Osteocyte (in vitro differentiated cells): Measurements from ENCODE around the gene ARL10. TPM values are rescaled to one million over a fixed set of nuclear protein-coding genes. Genes with fewer than 3 reads are reported as not detected.

Experiments used
- DNase-seq: peaks from one replicate; pipeline ENCODE4 v3.0.0; 2021; ENCODE audit warnings: mixed read lengths; ENCODE audit not compliant: unreplicated experiment; ENCODE audit errors: extremely low spot score
- H3K27ac Mint-ChIP-seq: one replicate; pipeline ENCODE4 v1.8.0; 2021; ENCODE audit warnings: mild to moderate bottlenecking, mixed read lengths; ENCODE audit not compliant: unreplicated experiment
- H3K27me3 Mint-ChIP-seq: one replicate; pipeline ENCODE4 v1.8.0; 2021; ENCODE audit warnings: mixed read lengths; ENCODE audit not compliant: unreplicated experiment
- H3K36me3 Mint-ChIP-seq: one replicate; pipeline ENCODE4 v1.8.0; 2021; ENCODE audit warnings: mixed read lengths; ENCODE audit not compliant: unreplicated experiment
- H3K4me1 Mint-ChIP-seq: one replicate; pipeline ENCODE4 v1.8.0; 2021; ENCODE audit warnings: mixed read lengths; ENCODE audit not compliant: unreplicated experiment
- H3K4me3 Mint-ChIP-seq: one replicate; pipeline ENCODE4 v1.8.0; 2021; ENCODE audit warnings: mild to moderate bottlenecking, moderate library complexity, mixed read lengths; ENCODE audit not compliant: unreplicated experiment
- H3K9me3 Mint-ChIP-seq: one replicate; pipeline ENCODE4 v1.8.0; 2021; ENCODE audit warnings: mixed read lengths; ENCODE audit not compliant: unreplicated experiment
- total RNA-seq: library from RNA; stranded (reverse); gene quantifications from 2 replicates; pipeline ENCODE4 v1.2.1, GENCODE V29; 2021
- TF ChIP-seq, protein P1 (sequence below): fragments of 200-600 bp; sonication (generic); IDR thresholded peaks from 2 replicates; pipeline ENCODE4 v1.5.0; 2021; ENCODE audit warnings: antibody characterized with exemption, mild to moderate bottlenecking, moderate library complexity

Gene ARL10
- total RNA-seq, 1 donor from 2014 or later, result 25.9 TPM

DNA sequence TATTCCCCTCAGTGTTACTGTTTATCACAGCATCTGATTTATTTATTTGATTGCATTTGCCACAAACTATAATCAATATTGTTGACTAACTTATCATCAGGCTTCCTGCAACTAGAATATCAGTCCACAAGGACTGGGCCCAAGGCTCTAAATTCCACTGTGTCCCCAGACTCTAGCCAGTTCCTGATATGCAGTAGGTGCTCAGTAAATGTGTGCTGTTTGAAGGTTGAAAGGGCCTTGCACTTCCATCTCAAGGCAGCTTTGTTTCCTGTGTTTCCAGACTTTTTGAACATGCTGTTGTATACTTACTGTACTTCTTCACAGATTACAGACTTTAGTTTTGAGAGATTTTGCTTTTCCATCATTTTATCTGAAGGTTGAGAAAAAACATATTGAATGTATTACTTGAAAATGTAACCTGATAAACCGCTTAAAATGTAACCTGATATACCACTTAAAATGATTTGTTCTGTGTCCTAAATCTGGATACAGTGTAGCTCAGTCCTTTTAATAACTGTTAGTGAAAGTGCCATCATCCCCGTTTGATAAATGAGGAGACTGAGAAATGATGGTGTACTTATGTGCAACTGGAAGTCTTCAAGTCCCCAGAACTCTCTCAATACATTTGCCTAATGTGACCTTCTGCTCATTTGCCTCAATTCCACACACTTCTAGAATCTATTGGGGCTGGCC lies 22.4 kb upstream of the ARL10 start:
- TF ChIP-seq, protein P1, sequence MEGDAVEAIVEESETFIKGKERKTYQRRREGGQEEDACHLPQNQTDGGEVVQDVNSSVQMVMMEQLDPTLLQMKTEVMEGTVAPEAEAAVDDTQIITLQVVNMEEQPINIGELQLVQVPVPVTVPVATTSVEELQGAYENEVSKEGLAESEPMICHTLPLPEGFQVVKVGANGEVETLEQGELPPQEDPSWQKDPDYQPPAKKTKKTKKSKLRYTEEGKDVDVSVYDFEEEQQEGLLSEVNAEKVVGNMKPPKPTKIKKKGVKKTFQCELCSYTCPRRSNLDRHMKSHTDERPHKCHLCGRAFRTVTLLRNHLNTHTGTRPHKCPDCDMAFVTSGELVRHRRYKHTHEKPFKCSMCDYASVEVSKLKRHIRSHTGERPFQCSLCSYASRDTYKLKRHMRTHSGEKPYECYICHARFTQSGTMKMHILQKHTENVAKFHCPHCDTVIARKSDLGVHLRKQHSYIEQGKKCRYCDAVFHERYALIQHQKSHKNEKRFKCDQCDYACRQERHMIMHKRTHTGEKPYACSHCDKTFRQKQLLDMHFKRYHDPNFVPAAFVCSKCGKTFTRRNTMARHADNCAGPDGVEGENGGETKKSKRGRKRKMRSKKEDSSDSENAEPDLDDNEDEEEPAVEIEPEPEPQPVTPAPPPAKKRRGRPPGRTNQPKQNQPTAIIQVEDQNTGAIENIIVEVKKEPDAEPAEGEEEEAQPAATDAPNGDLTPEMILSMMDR, result no peak
- peaks cover 40% of the 10 kb centered on the region for H3K36me3 Mint-ChIP-seq
- H3K27me3 Mint-ChIP-seq, result no peaks in the 10 kb centered on the region
- no peak for DNase-seq
- H3K9me3 Mint-ChIP-seq, result no peaks in the 10 kb centered on the region
- no peak overlapping the region for H3K4me3 Mint-ChIP-seq
- no peaks in the 10 kb centered on the region for H3K4me1 Mint-ChIP-seq
- H3K27ac Mint-ChIP-seq, result no peak overlapping the region

DNA sequence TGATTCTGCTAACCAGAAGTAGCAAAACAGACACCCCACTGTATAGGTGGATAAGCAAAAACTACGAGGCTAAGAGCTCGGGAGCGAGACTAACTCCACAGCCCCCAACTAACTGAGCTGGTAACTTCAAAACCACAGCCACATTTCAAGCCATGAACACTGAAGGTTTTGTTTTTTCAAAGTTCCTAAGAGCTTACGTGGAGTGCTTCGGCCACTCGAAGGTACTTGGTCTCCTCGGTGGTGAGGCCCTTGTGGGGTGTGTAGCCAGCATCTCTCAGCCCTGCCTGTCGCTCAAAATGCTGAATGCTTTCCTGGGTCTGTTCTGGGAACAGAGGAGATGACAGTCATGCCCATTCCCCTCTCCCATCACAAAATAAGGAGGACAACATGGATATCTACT lies 14.9 kb upstream of the ARL10 start:
- H3K4me3 Mint-ChIP-seq, result no peak overlapping the region
- no peak overlapping the region for H3K27ac Mint-ChIP-seq
- DNase-seq, result no peak
- TF ChIP-seq, protein P1, result no peak
- H3K9me3 Mint-ChIP-seq, result no peaks in the 10 kb centered on the region
- peaks cover 71% of the 10 kb centered on the region for H3K36me3 Mint-ChIP-seq
- no peaks in the 10 kb centered on the region for H3K4me1 Mint-ChIP-seq
- H3K27me3 Mint-ChIP-seq, result no peaks in the 10 kb centered on the region

DNA sequence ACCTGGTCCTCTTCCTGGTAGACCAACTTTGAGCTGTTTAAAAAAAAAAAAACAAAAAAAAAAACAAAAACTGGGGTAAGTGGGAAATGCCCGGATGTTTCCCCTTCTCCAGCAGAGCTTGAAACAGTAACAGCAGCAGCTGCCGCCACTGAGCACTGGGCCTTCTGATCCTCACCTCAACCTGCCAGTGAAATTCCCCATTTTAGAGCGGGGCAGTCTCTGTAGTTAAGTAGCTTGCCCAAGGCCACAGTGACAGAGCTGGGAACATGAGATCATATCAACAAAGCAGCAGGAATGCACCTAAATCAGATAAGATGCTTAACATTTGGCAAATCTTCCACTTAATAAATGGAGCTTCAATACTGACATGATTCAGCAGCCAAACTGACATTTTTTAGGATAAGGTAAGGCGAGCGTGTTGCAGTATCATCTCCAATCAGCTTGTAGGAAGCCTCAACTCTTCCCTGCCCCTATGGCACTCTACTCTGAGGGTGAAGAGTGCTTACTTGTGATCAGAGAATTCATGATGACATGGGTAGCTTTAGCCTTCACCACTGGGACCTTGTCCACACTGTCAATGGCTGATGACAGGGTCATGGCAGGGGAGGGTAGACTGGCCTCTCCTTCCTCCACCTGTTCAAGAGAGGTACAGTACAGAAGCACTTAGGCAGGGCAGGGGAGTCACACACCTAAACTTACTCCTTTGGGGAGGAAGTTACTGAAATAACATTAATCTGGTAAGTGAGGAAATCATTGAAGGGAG lies 13.0 kb upstream of the ARL10 start:
- no peak overlapping the region for H3K4me3 Mint-ChIP-seq
- TF ChIP-seq, protein P1, result no peak
- H3K9me3 Mint-ChIP-seq, result no peaks in the 10 kb centered on the region
- DNase-seq, result no peak
- H3K36me3 Mint-ChIP-seq, result peaks cover 59% of the 10 kb centered on the region
- no peaks in the 10 kb centered on the region for H3K4me1 Mint-ChIP-seq
- no peaks in the 10 kb centered on the region for H3K27me3 Mint-ChIP-seq
- H3K27ac Mint-ChIP-seq, result no peak overlapping the region

DNA sequence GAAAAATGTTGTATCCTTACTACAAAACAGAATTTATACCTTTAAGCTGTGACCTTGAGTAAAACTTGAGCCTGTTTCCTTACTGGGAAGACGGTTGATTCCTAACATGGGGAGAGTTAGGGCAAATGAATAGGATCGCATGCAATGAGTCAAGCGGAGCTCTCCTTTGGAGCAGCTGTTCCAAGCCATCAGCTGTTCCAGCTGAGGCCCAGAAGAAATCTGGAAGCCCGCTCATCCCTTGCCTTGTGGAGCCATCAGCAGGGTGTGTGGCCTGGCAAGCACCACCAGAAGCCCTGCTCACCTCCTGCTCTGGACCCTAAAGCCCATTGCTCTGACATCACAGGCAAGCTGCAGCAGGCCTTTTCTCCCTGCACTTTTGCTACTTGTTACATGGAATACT lies 11.8 kb upstream of the ARL10 start:
- Mint-ChIP-seq H3K27me3 (no peaks in the 10 kb centered on the region), H3K36me3 (peaks cover 57% of the 10 kb centered on the region), H3K27ac (no peak overlapping the region), H3K4me3 (no peak overlapping the region), H3K9me3 (no peaks in the 10 kb centered on the region), H3K4me1 (peaks cover 5% of the 10 kb centered on the region)
- TF ChIP-seq, protein P1, result no peak
- DNase-seq, result no peak

DNA sequence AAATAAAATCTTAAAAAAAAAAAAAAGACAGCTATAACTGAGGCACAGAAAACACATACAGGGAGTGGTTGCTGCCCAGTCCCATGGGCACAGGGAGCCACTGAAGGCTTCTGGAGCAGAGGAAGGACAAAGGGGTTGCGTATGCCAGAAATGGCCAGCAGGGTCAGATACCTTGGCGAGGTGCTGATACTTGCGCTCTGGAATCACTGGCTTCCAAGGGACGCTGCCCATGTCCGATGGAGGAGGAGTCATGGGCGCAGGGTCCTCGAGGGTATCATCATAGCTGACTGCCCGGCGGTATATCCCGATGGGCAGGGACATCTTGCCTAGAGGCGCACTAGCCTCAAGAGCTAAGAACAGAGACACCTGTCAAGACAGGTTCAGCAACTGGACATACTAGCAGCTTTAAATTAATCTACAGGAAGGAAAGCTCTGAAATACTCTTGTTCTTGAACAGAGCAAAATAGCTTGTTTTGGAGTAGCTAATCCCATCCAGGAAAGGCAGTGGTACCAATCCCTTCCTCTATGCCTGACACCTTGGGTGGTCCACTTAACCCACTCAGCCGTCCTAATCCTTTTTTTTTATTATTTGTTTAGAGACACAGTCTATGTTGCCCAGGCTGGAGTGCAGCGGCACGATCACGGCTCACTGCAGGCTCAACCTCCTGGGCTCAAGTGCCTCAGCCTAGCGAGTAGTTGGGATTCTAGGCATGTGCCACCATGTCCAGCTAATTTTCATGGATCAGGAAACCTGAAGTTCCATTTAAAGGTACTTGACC lies 9.7 kb upstream of the ARL10 start:
- H3K9me3 Mint-ChIP-seq, result no peaks in the 10 kb centered on the region
- H3K36me3 Mint-ChIP-seq, result peaks cover 42% of the 10 kb centered on the region
- TF ChIP-seq, protein P1, result no peak
- DNase-seq, result no peak
- H3K4me1 Mint-ChIP-seq, result peaks cover 11% of the 10 kb centered on the region
- H3K4me3 Mint-ChIP-seq, result no peak overlapping the region
- H3K27ac Mint-ChIP-seq, result no peak overlapping the region
- no peaks in the 10 kb centered on the region for H3K27me3 Mint-ChIP-seq
